GM12873 (cell line): Measurements from ENCODE around the gene VSIR.

Experiments used
- CTCF ChIP-seq: IDR thresholded peaks from 2 replicates; pipeline ENCODE4 v1.5.1; 2012; ENCODE audit warnings: low read depth, mild to moderate bottlenecking, moderate library complexity, low read length, control low read depth; ENCODE audit not compliant: insufficient read depth; ENCODE audit errors: missing control alignments

VSIR gene

GRCh38 chr10:71771821-71772617 lies 1.3 kb downstream of the VSIR start:
- TF ChIP-seq CTCF, result no peak

- TF ChIP-seq CTCF, result no peak
These were observed 2.1 kb downstream of the VSIR start for GRCh38 chr10:71771204-71771603.

GRCh38 chr10:71770789-71771188 lies 2.5 kb downstream of the VSIR start:
- TF ChIP-seq CTCF, result no peak

- TF ChIP-seq CTCF, result no peak
These were observed 3.1 kb downstream of the VSIR start for GRCh38 chr10:71770255-71770654.

- TF ChIP-seq CTCF, result no peak
These were observed 4.0 kb downstream of the VSIR start for GRCh38 chr10:71769279-71769823.

- no peak for TF ChIP-seq CTCF
These were observed 5.8 kb downstream of the VSIR start for GRCh38 chr10:71767420-71768035.

- TF ChIP-seq CTCF, result no peak
These were observed 6.5 kb downstream of the VSIR start for GRCh38 chr10:71766717-71767419.
